MM.1S (cell line): Measurements from ENCODE around the gene KLHL2.

Experiments
- DNase-seq: peaks from one replicate; pipeline ENCODE4 v3.0.0-alpha.2; 2015
- H2AFZ ChIP-seq: fragments of 300-600 bp; sonication (generic); 2 replicates; pipeline ENCODE4 v1.6.0; 2016; ENCODE audit warnings: antibody characterized with exemption, low read length
- H3F3A ChIP-seq: fragments of 300-600 bp; sonication (generic); 2 replicates; pipeline ENCODE4 v1.6.1; 2016; ENCODE audit warnings: mild to moderate bottlenecking, antibody characterized with exemption, low read length, moderate library complexity, mixed read lengths; ENCODE audit not compliant: insufficient read depth
- H3K27ac ChIP-seq: fragments of 300-600 bp; sonication (generic); 2 replicates; pipeline ENCODE4 v1.5.1; 2016; ENCODE audit warnings: mild to moderate bottlenecking, low read length
- H3K27me3 ChIP-seq: fragments of 300-600 bp; sonication (generic); replicated peaks from 2 replicates; pipeline ENCODE4 v1.6.0; 2016; ENCODE audit warnings: low read length; ENCODE audit not compliant: insufficient read depth
- H3K36me3 ChIP-seq: fragments of 300-600 bp; sonication (generic); replicated peaks from 2 replicates; pipeline ENCODE4 v1.6.1; 2016; ENCODE audit warnings: mild to moderate bottlenecking, low read length, mixed read lengths; ENCODE audit not compliant: insufficient read depth
- H3K4me1 ChIP-seq: fragments of 300-600 bp; sonication (generic); 2 replicates; pipeline ENCODE4 v1.6.1; 2016; ENCODE audit warnings: low read length, mixed read lengths
- H3K4me2 ChIP-seq: fragments of 300-600 bp; sonication (generic); 2 replicates; pipeline ENCODE4 v1.6.0; 2016; ENCODE audit warnings: low read depth, low read length
- H3K4me3 ChIP-seq: fragments of 300-600 bp; sonication (generic); 2 replicates; pipeline ENCODE4 v1.5.1; 2016; ENCODE audit warnings: low read length, mixed read lengths
- H3K79me2 ChIP-seq: fragments of 300-600 bp; sonication (generic); 2 replicates; pipeline ENCODE4 v1.6.1; 2016; ENCODE audit warnings: mixed run types, low read length, mixed read lengths
- H3K9ac ChIP-seq: fragments of 300-600 bp; sonication (generic); 2 replicates; pipeline ENCODE4 v1.6.1; 2016; ENCODE audit warnings: low read length, mixed read lengths
- H3K9me2 ChIP-seq: fragments of 300-600 bp; sonication (generic); replicated peaks from 2 replicates; pipeline ENCODE4 v1.6.1; 2016; ENCODE audit warnings: mild to moderate bottlenecking, low read length, mixed read lengths; ENCODE audit not compliant: insufficient read depth
- H3K9me3 ChIP-seq: fragments of 300-600 bp; sonication (generic); replicated peaks from 2 replicates; pipeline ENCODE4 v1.6.1; 2016; ENCODE audit warnings: mild to moderate bottlenecking, low read length, mixed read lengths; ENCODE audit not compliant: insufficient read depth
- H4K20me1 ChIP-seq: fragments of 300-600 bp; sonication (generic); 2 replicates; pipeline ENCODE4 v1.6.1; 2016; ENCODE audit warnings: mild to moderate bottlenecking, low read length, moderate library complexity, mixed read lengths; ENCODE audit not compliant: insufficient read depth
- EZH2 ChIP-seq: fragments of 300-600 bp; sonication (generic); optimal IDR thresholded peaks from 2 replicates; pipeline ENCODE3; 2017; ENCODE audit warnings: low read depth, mild to moderate bottlenecking, antibody characterized with exemption, low read length, mixed read lengths
- EZH2phosphoT487 ChIP-seq: fragments of 300-600 bp; sonication (generic); IDR thresholded peaks from 2 replicates; pipeline ENCODE4 v1.6.1; 2018; ENCODE audit warnings: antibody characterized with exemption, low read length
- TF ChIP-seq, protein P1 (sequence below): fragments of 300-600 bp; sonication (generic); IDR thresholded peaks from 2 replicates; pipeline ENCODE4 v1.5.1; 2016; ENCODE audit warnings: antibody characterized with exemption, low read length, mixed read lengths

KLHL2 gene

DNA sequence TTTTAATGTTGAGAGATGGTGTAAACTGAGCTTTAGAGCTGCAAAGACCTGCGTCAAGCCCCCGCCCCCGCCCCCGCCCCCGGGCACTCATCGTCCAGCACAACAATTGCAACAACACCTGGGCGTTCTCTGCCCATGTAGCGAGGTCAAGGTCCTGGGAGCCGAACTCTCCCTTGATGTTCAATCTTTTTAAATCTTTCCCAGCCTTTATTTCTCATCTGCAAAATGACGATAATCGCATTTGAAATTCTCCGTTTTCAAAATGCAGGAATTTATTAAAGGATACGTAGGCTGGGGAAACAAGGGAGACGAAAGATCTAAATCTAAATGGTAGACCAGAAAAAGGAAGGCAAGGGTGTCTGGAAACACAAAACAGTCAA is 119.5 kb downstream of the KLHL2 start:
- Histone ChIP-seq H3K36me3 (no peaks in the 10 kb centered on the region), H3K9ac (peak overlapping the region; percentile 61), H3K4me2 (peak overlapping the region; percentile 65), H3K4me1 (peaks cover 25% of the 10 kb centered on the region), H4K20me1 (peaks cover under 1% of the 10 kb centered on the region; the same call in 1 of the 2 replicates), H3K79me2 (peaks cover 43% of the 10 kb centered on the region), H3K9me3 (no peaks in the 10 kb centered on the region), H3F3A (peaks cover 8% of the 10 kb centered on the region; the same call in 1 of the 2 replicates), H2AFZ (peak overlapping the region; percentile 86), H3K9me2 (no peaks in the 10 kb centered on the region), H3K27ac (peak overlapping the region; percentile 57; the same call in 1 of the 2 replicates), H3K4me3 (peak overlapping the region; percentile 71), H3K27me3 (no peaks in the 10 kb centered on the region)
- TF ChIP-seq EZH2phosphoT487 (no peak), EZH2 (no peak)
- TF ChIP-seq, protein P1, sequence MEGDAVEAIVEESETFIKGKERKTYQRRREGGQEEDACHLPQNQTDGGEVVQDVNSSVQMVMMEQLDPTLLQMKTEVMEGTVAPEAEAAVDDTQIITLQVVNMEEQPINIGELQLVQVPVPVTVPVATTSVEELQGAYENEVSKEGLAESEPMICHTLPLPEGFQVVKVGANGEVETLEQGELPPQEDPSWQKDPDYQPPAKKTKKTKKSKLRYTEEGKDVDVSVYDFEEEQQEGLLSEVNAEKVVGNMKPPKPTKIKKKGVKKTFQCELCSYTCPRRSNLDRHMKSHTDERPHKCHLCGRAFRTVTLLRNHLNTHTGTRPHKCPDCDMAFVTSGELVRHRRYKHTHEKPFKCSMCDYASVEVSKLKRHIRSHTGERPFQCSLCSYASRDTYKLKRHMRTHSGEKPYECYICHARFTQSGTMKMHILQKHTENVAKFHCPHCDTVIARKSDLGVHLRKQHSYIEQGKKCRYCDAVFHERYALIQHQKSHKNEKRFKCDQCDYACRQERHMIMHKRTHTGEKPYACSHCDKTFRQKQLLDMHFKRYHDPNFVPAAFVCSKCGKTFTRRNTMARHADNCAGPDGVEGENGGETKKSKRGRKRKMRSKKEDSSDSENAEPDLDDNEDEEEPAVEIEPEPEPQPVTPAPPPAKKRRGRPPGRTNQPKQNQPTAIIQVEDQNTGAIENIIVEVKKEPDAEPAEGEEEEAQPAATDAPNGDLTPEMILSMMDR: no peak
- peak; percentile 36 for DNase-seq

DNA sequence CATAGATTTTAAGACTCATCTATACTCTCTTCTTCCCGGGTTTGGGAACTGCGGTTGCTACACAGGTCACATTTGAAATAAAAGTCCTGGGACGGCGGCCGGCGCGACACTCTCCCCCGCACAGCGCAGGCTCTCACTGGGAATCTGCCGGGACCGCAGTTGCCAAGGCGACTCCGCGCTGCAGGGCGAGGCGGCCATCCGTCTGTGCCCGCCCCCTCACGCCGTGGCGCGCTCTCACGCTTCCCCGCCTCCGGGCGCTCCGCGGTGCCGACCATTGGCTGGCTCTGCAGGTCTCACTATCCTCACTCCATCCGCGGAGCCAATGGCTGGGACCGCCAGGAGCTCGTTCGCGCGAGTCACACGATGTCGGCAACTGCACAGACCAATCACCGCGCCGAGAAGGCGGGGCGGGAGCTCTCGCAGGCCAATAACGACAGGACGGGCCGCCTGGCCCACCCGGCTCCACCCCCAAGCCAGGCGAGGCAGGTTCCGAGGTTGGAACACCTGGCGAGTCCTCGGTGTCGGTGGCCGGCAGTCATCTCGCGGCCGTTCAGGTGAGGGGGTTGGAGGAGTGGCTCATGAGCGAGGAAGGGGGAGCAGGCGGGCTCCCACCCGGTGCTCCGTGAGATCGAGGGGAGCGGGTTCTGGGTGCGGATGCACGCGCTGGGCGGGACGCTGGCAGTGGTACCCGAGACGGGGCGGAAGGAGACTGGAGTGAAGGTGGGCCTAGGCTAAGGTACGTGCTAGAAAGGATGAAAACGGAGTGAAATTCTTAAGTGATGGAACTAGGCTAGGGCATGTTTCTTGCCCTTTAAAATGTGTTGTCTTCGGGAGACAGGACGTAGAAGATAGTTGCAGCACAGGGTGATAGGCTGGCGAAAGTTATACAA is 120.1 kb downstream of the KLHL2 start, which contains the start of gene MSMO1:
TSS of gene MSMO1 (plus strand) at position 459 of the 890 bp plus-strand sequence. CDS start 5,702 bp downstream, outside the sequence.
- TF ChIP-seq, protein P1: no peak
- TF ChIP-seq EZH2phosphoT487 (no peak), EZH2 (no peak)
- peaks cover 7% of the 10 kb centered on the region; the same call in 1 of the 2 replicates for H4K20me1 ChIP-seq
- H3K9me3 ChIP-seq: no peaks in the 10 kb centered on the region
- peak within 1 kb of the TSS; percentile 91 for H3K4me2 ChIP-seq
- no peaks in the 10 kb centered on the region for H3K27me3 ChIP-seq
- 0 out of 2 replicates have a peak, but pooled peaks cover 3% of the 10 kb centered on the region for H3K36me3 ChIP-seq
- H3K27ac ChIP-seq: peak within 1 kb of the TSS; percentile 57; the same call in 1 of the 2 replicates
- peaks cover 25% of the 10 kb centered on the region for H3K4me1 ChIP-seq
- H3K4me3 ChIP-seq: peak within 1 kb of the TSS; percentile 84
- peak within 1 kb of the TSS; percentile 86 for H2AFZ ChIP-seq
- H3K9ac ChIP-seq: peak within 1 kb of the TSS; percentile 61
- peak; percentile 100 for DNase-seq
- peaks cover 8% of the 10 kb centered on the region; the same call in 1 of the 2 replicates for H3F3A ChIP-seq
- H3K9me2 ChIP-seq: no peaks in the 10 kb centered on the region
- peaks cover 49% of the 10 kb centered on the region for H3K79me2 ChIP-seq

DNA sequence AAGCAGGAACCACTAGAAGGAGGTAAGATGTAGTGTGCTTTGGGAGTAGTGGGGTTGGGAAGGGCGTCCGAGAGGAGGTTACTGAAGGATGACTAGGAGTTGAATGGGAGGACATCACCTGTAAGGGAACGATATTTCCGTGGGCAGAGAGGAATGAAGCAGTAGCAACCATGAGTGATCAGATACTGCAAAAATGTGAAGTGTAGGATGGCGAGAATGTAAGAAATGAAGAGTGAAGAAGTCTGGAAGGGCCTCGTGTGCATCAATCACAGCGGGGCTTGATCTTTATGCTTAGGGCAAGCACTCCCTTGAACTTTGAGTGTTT is 120.7 kb downstream of the KLHL2 start:
- peaks cover 8% of the 10 kb centered on the region; the same call in 1 of the 2 replicates for H3F3A ChIP-seq
- peaks cover 25% of the 10 kb centered on the region for H3K4me1 ChIP-seq
- no peaks in the 10 kb centered on the region for H3K9me2 ChIP-seq
- no peak for TF ChIP-seq EZH2phosphoT487
- TF ChIP-seq, protein P1: no peak
- TF ChIP-seq EZH2: no peak
- H2AFZ ChIP-seq: peak overlapping the region; percentile 42
- no peaks in the 10 kb centered on the region for H3K9me3 ChIP-seq
- no peak for DNase-seq
- H3K27ac ChIP-seq: peak overlapping the region; percentile 31; the same call in 1 of the 2 replicates
- peak overlapping the region; percentile 84 for H3K4me3 ChIP-seq
- H3K36me3 ChIP-seq: peaks cover 3% of the 10 kb centered on the region; the same call in 1 of the 2 replicates
- peak overlapping the region; percentile 91 for H3K4me2 ChIP-seq
- H3K27me3 ChIP-seq: no peaks in the 10 kb centered on the region
- H3K9ac ChIP-seq: peak overlapping the region; percentile 51
- peaks cover 7% of the 10 kb centered on the region; the same call in 1 of the 2 replicates for H4K20me1 ChIP-seq
- H3K79me2 ChIP-seq: peaks cover 54% of the 10 kb centered on the region
